ENCODE data around the gene CA5A. TPM values are rescaled to one million over a fixed set of nuclear protein-coding genes. Genes with fewer than 3 reads are reported as not detected.

Gene CA5A
- total and polyA plus RNA-seq, 2 of the 13 experiments (the other 11 are each of a cell fraction or from before 2014, with no cell fraction given): 66.8 to 106 TPM

DNA sequence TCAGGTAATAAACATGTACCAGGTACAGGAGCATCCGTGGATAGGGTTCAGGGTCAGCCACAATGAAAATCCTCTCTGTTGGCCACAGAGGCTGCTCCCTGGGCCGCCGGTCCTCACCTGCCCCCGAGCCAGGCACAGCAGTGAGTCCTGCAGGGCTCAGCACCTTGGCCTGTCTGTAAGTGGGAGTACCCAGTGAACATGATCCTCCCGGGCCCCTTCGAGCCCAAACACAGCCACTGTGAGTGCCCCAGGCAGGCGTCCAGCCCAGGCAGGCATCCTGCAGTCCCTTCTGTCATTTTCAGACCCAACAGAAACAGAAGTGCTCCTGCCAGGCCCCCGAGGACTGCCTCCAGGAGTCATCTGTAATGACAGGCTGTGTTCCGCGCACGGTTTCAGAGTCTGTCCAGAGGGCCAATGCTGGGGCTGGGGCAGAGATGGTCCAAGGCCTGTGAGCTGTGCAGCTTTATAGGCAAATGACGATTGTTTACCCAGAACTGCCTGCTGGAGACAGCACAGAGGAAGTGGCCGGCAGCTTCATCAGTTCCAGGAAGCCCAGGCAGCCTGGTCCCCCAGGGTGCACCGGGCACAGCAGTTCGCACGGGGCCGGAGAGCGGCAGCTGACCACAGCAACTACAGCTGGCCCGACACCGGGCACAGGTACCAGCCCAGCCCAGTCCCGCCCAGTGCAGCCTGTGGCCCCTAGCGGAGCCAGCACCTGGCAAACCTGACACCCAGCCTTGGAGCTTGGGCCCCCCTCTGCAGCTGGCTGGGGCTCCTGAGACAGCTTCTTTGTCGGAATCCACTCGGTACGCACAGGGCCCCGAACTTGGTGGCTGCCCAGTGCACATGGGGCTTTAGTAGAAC lies 80.2 kb downstream of the CA5A start (continued):
- TF ChIP-seq, protein P1, sequence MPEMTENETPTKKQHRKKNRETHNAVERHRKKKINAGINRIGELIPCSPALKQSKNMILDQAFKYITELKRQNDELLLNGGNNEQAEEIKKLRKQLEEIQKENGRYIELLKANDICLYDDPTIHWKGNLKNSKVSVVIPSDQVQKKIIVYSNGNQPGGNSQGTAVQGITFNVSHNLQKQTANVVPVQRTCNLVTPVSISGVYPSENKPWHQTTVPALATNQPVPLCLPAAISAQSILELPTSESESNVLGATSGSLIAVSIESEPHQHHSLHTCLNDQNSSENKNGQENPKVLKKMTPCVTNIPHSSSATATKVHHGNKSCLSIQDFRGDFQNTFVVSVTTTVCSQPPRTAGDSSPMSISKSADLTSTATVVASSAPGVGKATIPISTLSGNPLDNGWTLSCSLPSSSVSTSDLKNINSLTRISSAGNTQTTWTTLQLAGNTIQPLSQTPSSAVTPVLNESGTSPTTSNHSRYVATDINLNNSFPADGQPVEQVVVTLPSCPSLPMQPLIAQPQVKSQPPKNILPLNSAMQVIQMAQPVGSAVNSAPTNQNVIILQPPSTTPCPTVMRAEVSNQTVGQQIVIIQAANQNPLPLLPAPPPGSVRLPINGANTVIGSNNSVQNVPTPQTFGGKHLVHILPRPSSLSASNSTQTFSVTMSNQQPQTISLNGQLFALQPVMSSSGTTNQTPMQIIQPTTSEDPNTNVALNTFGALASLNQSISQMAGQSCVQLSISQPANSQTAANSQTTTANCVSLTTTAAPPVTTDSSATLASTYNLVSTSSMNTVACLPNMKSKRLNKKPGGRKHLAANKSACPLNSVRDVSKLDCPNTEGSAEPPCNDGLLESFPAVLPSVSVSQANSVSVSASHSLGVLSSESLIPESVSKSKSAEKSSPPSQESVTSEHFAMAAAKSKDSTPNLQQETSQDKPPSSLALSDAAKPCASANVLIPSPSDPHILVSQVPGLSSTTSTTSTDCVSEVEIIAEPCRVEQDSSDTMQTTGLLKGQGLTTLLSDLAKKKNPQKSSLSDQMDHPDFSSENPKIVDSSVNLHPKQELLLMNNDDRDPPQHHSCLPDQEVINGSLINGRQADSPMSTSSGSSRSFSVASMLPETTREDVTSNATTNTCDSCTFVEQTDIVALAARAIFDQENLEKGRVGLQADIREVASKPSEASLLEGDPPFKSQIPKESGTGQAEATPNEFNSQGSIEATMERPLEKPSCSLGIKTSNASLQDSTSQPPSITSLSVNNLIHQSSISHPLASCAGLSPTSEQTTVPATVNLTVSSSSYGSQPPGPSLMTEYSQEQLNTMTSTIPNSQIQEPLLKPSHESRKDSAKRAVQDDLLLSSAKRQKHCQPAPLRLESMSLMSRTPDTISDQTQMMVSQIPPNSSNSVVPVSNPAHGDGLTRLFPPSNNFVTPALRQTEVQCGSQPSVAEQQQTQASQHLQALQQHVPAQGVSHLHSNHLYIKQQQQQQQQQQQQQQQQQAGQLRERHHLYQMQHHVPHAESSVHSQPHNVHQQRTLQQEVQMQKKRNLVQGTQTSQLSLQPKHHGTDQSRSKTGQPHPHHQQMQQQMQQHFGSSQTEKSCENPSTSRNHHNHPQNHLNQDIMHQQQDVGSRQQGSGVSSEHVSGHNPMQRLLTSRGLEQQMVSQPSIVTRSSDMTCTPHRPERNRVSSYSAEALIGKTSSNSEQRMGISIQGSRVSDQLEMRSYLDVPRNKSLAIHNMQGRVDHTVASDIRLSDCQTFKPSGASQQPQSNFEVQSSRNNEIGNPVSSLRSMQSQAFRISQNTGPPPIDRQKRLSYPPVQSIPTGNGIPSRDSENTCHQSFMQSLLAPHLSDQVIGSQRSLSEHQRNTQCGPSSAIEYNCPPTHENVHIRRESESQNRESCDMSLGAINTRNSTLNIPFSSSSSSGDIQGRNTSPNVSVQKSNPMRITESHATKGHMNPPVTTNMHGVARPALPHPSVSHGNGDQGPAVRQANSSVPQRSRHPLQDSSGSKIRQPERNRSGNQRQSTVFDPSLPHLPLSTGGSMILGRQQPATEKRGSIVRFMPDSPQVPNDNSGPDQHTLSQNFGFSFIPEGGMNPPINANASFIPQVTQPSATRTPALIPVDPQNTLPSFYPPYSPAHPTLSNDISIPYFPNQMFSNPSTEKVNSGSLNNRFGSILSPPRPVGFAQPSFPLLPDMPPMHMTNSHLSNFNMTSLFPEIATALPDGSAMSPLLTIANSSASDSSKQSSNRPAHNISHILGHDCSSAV (CRISPR knock-in tag; IDR thresholded peaks at IDR 0.05; ENCODE audit: borderline replicate concordance): no peak
- TF ChIP-seq ZIK1 (CRISPR knock-in tag; IDR thresholded peaks at IDR 0.05; ENCODE audit: borderline replicate concordance, low read depth) (peak; percentile 47; the same call in 1 of the 2 replicates), KAT8 (CRISPR knock-in tag; IDR thresholded peaks at IDR 0.05) (peak; percentile 42; the same call in 1 of the 2 replicates), ZNF333 (CRISPR knock-in tag; IDR thresholded peaks at IDR 0.05; ENCODE audit: borderline replicate concordance) (0 out of 2 replicates have a peak, but pooled peaks have one; percentile 28), ISL2 (CRISPR knock-in tag; IDR thresholded peaks at IDR 0.05) (no peak), HNRNPUL1 (IDR thresholded peaks at IDR 0.05; ENCODE audit: low read depth, low read length) (no peak), SMARCE1 (IDR thresholded peaks at IDR 0.05; ENCODE audit: borderline replicate concordance) (no peak), ADNP (CRISPR knock-in tag; IDR thresholded peaks at IDR 0.05) (no peak), ZKSCAN8 (CRISPR knock-in tag; IDR thresholded peaks at IDR 0.05; ENCODE audit: borderline replicate concordance) (peak; percentile 70; the same call in 1 of the 2 replicates)
- TF ChIP-seq, protein P2, sequence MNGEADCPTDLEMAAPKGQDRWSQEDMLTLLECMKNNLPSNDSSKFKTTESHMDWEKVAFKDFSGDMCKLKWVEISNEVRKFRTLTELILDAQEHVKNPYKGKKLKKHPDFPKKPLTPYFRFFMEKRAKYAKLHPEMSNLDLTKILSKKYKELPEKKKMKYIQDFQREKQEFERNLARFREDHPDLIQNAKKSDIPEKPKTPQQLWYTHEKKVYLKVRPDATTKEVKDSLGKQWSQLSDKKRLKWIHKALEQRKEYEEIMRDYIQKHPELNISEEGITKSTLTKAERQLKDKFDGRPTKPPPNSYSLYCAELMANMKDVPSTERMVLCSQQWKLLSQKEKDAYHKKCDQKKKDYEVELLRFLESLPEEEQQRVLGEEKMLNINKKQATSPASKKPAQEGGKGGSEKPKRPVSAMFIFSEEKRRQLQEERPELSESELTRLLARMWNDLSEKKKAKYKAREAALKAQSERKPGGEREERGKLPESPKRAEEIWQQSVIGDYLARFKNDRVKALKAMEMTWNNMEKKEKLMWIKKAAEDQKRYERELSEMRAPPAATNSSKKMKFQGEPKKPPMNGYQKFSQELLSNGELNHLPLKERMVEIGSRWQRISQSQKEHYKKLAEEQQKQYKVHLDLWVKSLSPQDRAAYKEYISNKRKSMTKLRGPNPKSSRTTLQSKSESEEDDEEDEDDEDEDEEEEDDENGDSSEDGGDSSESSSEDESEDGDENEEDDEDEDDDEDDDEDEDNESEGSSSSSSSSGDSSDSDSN (CRISPR knock-in tag; IDR thresholded peaks at IDR 0.05): peak; percentile 78
- TF ChIP-seq, protein P3, sequence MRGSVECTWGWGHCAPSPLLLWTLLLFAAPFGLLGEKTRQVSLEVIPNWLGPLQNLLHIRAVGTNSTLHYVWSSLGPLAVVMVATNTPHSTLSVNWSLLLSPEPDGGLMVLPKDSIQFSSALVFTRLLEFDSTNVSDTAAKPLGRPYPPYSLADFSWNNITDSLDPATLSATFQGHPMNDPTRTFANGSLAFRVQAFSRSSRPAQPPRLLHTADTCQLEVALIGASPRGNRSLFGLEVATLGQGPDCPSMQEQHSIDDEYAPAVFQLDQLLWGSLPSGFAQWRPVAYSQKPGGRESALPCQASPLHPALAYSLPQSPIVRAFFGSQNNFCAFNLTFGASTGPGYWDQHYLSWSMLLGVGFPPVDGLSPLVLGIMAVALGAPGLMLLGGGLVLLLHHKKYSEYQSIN (CRISPR knock-in tag; IDR thresholded peaks at IDR 0.05; ENCODE audit: borderline replicate concordance): no peak
- TF ChIP-seq, protein P4, sequence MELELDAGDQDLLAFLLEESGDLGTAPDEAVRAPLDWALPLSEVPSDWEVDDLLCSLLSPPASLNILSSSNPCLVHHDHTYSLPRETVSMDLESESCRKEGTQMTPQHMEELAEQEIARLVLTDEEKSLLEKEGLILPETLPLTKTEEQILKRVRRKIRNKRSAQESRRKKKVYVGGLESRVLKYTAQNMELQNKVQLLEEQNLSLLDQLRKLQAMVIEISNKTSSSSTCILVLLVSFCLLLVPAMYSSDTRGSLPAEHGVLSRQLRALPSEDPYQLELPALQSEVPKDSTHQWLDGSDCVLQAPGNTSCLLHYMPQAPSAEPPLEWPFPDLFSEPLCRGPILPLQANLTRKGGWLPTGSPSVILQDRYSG (CRISPR knock-in tag; IDR thresholded peaks at IDR 0.05): peak; percentile 82; the same call in 1 of the 2 replicates
- TF ChIP-seq, protein P5, sequence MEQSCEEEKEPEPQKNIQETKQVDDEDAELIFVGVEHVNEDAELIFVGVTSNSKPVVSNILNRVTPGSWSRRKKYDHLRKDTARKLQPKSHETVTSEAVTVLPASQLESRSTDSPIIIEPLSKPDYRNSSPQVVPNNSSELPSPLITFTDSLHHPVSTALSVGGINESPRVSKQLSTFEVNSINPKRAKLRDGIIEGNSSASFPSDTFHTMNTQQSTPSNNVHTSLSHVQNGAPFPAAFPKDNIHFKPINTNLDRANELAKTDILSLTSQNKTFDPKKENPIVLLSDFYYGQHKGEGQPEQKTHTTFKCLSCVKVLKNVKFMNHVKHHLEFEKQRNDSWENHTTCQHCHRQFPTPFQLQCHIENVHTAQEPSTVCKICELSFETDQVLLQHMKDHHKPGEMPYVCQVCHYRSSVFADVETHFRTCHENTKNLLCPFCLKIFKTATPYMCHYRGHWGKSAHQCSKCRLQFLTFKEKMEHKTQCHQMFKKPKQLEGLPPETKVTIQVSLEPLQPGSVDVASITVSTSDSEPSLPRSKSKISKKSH (CRISPR knock-in tag; IDR thresholded peaks at IDR 0.05; ENCODE audit: borderline replicate concordance): no peak
